ENCODE results near the gene ACBD4.

DNA sequence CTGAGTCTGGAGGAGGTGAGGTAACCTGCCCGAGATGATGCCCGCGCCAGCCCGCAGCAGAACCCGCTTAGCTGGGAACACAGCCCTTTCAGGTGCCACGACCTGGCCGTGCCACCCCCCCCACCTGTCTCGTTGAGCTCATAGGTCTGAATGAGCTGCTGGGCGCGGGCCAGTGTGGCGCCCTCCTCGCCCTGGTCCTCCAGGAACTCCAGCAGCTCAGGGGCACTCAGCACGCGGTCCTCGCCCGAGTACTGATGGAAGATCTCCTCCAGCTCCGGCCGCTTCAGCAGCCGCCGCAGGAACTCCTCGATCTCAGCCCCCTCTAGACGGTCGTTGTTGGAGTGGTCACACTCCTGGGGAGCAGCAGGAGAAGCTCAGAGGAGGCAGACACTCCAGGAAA, 16.8 kb upstream of the ACBD4 start:
- TF ChIP-seq CTCF (IDR thresholded peaks at IDR 0.05) (no peak), POLR2A (IDR thresholded peaks at IDR 0.05) (no peak)

Measured in suprapubic skin (tissue), 3 donors.